ENCODE results near the gene ADARB1.
A peak's percentile ranks its signal among the peaks of the same experiment; 100 is the strongest.

ADARB1 gene

GRCh38 chr21:45209046-45209445 is 134.7 kb downstream of the ADARB1 start:
- H3K4me3 ChIP-seq (ENCODE audit: low read depth, low read length) = no peak overlapping the region
- ChIA-PET POLR2A (no interaction called here), CTCF (interaction anchor here (2.2 kb wide), 1 partner anchor 71 kb away, joined by 7 read pairs; no protein-coding TSS in a partner anchor)
- DNase-seq (ENCODE audit: low read depth, low spot score) = peak; percentile 9
- TF ChIP-seq, protein P1, sequence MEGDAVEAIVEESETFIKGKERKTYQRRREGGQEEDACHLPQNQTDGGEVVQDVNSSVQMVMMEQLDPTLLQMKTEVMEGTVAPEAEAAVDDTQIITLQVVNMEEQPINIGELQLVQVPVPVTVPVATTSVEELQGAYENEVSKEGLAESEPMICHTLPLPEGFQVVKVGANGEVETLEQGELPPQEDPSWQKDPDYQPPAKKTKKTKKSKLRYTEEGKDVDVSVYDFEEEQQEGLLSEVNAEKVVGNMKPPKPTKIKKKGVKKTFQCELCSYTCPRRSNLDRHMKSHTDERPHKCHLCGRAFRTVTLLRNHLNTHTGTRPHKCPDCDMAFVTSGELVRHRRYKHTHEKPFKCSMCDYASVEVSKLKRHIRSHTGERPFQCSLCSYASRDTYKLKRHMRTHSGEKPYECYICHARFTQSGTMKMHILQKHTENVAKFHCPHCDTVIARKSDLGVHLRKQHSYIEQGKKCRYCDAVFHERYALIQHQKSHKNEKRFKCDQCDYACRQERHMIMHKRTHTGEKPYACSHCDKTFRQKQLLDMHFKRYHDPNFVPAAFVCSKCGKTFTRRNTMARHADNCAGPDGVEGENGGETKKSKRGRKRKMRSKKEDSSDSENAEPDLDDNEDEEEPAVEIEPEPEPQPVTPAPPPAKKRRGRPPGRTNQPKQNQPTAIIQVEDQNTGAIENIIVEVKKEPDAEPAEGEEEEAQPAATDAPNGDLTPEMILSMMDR (IDR thresholded peaks at IDR 0.05; ENCODE audit: insufficient read depth, low read length, missing control alignments) = no peak

DNA sequence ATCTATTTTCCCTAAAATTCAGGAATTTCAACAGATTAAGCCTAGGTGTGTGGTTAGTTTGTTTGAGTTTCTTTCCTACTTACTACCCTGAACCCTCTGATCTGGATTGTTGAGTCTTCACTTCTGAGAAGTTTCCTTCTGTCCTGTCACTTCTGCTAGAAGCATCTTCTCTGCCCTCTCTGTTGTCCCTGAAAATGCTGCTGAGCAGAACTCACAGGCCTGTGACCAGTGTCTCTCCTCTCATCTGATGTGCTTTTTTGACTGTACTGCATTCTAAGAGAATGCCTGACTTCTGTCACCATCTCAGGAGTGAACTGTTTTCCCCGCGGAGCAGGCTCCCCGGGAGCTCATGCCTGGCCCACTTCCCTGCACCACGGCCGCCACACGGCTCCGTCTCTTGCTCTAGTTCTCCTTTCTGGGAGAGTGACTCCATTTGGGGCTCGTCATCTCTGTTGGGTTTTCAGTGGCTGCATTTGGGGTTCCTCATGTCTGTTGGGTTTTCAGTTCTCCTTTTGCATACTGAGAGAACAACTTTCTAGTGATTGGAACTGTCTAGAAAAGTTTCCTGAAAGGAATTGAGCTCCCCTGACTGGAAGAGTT is 135.4 kb downstream of the ADARB1 start:
- H3K4me3 ChIP-seq (ENCODE audit: low read depth, low read length) = no peak overlapping the region
- CTCF ChIA-PET = no interaction called here
- TF ChIP-seq, protein P1 (IDR thresholded peaks at IDR 0.05; ENCODE audit: insufficient read depth, low read length, missing control alignments) = no peak
- DNase-seq (ENCODE audit: low read depth, low spot score) = no peak
- POLR2A ChIA-PET = no interaction called here

DNA sequence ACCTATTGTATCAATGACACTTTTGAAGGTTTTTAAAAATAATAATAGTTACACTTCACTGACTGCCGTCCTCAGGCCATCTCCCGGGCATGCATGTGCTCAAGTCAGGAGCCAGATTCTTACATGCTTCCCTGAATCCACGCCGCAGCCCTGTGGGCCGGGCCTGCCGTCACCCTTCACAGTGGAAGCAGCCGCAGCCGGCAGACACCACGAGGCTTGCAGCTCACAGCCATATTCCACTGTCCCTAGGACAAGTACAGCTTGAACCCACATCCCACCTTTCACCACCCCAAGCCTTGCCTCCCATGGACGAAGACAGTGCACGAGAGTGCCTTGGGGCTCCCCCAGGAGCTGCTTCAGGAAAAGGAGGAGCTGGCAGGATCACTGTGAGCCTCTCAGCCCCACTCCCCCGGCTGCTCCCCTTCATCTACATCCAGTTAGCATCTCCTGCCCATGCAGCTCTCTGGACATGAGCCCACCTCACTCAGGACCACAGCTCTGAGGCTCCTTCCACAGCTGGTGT is 136.1 kb downstream of the ADARB1 start:
- H3K4me3 ChIP-seq (ENCODE audit: low read depth, low read length) = no peak overlapping the region
- TF ChIP-seq, protein P1 (IDR thresholded peaks at IDR 0.05; ENCODE audit: insufficient read depth, low read length, missing control alignments) = no peak
- CTCF ChIA-PET = interaction anchor here (1.1 kb wide), 1 partner anchor 70 kb away, joined by 3 read pairs; no protein-coding TSS in a partner anchor
- POLR2A ChIA-PET = no interaction called here
- DNase-seq (ENCODE audit: low read depth, low spot score) = no peak

DNA sequence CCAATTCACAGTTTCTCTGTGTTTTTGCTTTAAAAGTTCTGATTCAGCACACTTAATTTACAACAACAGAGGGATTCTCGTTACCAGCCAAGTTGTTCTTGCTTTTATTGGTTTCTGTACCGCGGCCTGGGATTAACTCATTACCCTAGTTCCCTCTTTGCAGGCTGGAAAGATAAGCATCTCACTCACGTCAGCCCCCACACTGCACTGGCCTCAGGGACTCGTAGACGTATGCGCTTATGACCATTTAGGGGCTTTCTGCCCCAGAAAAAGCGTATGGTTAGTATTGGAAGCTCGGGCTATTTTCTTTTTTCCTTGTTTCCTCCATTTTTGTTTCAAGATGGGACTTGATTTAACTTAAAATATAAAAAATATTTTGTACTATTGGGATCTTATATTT is 137.3 kb downstream of the ADARB1 start:
- ChIA-PET CTCF (interaction anchor here (0.7 to 1.1 kb wide), 2 partner anchors 71 to 73 kb away, joined by 3 read pairs; no protein-coding TSS in a partner anchor), POLR2A (no interaction called here)
- DNase-seq (ENCODE audit: low read depth, low spot score) = no peak
- TF ChIP-seq, protein P1 (IDR thresholded peaks at IDR 0.05; ENCODE audit: insufficient read depth, low read length, missing control alignments) = no peak
- H3K4me3 ChIP-seq (ENCODE audit: low read depth, low read length) = no peak overlapping the region

DNA sequence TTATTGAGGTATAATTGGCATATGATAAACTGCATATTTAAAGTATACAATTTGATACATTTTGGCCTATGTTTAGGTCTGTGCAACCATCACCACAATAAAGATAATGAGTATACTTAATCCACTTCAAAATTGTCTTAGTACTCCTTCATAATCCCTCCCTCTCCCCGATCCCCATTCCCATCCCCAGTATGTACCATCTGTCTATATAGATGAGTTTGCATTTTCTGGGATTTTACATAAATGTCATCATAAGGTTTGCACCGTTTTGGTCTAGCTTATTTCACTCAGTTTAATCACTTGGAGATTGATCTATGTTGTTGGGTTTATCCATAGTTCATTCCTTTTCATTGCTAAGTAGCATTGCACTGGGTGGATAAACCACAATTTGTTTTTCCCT is 139.0 kb downstream of the ADARB1 start:
- no peak for DNase-seq (ENCODE audit: low read depth, low spot score)
- no peak overlapping the region for H3K4me3 ChIP-seq (ENCODE audit: low read depth, low read length)
- ChIA-PET POLR2A (no interaction called here), CTCF (interaction anchor here (1.4 kb wide), 1 partner anchor 15 kb away, joined by 4 read pairs; no protein-coding TSS in a partner anchor)
- TF ChIP-seq, protein P1 (IDR thresholded peaks at IDR 0.05; ENCODE audit: insufficient read depth, low read length, missing control alignments) = no peak

GRCh38 chr21:45215213-45215612 is 140.8 kb downstream of the ADARB1 start:
- POLR2A ChIA-PET = no interaction called here
- CTCF ChIA-PET = interaction anchor here (1.0 kb wide), 2 partner anchors 26 to 78 kb away, joined by 3 read pairs; no protein-coding TSS in a partner anchor
- TF ChIP-seq, protein P1 (IDR thresholded peaks at IDR 0.05; ENCODE audit: insufficient read depth, low read length, missing control alignments) = no peak
- H3K4me3 ChIP-seq (ENCODE audit: low read depth, low read length) = no peak overlapping the region
- no peak for DNase-seq (ENCODE audit: low read depth, low spot score)
